HG02884 (cell line): ENCODE measurements around the gene ERBB2.
A peak's percentile ranks its signal among the peaks of the same experiment; 100 is the strongest.
"Not testable (repeated sequence)": the region's sequence is repeated elsewhere in the genome, so short reads cannot be mapped to it uniquely, and the experiment has no call there.

ENCODE experiments used
- ATAC-seq: cut with Tn5 transposase; IDR thresholded peaks from one replicate; pipeline ENCODE4 v1.9.1; 2021; ENCODE audit warnings: mild to moderate bottlenecking, moderate library complexity; ENCODE audit not compliant: unreplicated experiment

ERBB2 gene

DNA sequence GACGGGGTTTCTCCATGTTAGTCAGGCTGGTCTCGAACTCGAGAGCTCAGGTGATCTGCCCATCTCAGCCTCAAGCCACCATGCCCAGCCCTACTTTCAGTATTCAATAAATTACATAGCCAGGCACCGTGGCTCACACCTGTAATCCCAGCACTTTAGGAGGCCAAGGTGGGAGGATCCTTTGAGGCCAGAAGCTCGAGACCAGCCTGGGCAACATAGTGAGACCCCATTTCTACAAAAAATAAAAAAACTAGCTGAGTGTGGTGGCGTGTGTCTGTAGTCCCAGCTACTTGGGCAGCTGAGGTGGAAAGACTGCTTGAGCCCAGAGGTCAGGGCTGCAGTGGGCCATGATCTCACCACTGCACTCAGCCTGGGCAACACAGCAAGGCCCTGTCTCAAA is 22.2 kb downstream of the ERBB2 start:
- ATAC-seq = no peak

DNA sequence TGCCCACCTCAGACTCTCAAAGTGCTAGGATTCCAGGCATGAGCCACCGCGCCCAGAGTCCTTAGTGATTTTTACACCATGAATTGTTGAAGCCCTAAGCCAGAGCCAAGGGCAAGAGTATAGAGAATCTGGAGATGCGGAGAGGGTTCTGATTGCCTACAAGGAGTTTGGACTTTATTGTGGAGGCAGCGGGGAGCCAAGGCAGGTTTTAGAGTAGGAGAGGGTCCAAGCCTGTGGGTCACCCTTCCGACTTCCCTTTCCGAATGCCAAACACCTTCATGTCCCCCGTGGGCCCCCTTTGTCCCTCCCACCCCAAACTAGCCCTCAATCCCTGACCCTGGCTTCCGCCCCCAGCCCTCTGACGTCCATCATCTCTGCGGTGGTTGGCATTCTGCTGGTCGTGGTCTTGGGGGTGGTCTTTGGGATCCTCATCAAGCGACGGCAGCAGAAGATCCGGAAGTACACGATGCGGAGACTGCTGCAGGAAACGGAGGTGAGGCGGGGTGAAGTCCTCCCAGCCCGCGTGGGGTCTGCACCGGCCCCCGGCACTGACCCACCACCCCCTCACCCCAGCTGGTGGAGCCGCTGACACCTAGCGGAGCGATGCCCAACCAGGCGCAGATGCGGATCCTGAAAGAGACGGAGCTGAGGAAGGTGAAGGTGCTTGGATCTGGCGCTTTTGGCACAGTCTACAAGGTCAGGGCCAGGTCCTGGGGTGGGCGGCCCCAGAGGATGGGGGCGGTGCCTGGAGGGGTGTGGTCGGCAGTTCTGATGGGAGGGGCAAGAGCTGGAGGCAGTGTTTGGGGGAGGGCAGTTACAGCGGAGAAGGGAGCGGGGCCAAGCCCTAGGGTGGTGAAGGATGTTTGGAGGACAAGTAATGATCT is 23.3 kb downstream of the ERBB2 start:
- ATAC-seq = no peak

DNA sequence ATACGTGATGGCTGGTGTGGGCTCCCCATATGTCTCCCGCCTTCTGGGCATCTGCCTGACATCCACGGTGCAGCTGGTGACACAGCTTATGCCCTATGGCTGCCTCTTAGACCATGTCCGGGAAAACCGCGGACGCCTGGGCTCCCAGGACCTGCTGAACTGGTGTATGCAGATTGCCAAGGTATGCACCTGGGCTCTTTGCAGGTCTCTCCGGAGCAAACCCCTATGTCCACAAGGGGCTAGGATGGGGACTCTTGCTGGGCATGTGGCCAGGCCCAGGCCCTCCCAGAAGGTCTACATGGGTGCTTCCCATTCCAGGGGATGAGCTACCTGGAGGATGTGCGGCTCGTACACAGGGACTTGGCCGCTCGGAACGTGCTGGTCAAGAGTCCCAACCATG is 24.9 kb downstream of the ERBB2 start:
- no peak for ATAC-seq

DNA sequence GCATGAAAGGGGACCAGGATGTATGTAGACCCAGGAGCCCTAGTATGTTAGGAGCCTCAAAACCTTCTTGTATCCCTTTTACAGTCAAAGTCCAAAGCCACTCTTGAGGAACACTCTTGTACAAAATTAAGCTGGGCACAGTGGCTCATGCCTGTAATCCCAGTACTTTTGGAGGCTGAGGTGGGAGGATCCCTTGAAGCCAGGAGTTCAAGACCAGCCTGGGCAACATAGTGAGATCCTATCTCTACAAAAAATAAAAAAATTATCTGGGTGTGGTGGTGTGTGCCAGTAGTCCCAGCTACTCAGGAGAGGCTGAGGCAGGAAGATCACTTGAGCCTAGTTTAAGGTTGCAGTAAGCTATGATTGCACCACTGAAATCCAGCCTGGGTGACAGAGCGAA is 26.1 kb downstream of the ERBB2 start:
- not testable (repeated sequence) for ATAC-seq

DNA sequence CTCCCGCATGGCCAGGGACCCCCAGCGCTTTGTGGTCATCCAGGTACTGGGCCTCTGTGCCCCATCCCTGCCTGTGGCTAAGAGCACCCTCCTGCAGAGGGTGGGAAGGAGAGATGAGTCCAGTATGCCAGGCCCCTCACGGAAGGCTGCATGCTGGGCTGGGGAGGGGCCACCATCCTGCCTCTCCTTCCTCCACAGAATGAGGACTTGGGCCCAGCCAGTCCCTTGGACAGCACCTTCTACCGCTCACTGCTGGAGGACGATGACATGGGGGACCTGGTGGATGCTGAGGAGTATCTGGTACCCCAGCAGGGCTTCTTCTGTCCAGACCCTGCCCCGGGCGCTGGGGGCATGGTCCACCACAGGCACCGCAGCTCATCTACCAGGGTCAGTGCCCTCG is 26.8 kb downstream of the ERBB2 start:
- ATAC-seq = no peak

DNA sequence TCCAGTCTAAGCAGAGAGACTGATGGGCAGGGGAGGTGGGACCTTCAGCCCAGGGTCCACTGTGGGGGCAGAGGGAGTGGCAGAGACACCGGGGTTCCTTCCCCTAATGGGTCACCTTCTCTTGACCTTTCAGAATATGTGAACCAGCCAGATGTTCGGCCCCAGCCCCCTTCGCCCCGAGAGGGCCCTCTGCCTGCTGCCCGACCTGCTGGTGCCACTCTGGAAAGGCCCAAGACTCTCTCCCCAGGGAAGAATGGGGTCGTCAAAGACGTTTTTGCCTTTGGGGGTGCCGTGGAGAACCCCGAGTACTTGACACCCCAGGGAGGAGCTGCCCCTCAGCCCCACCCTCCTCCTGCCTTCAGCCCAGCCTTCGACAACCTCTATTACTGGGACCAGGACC is 27.7 kb downstream of the ERBB2 start:
- ATAC-seq = no peak

DNA sequence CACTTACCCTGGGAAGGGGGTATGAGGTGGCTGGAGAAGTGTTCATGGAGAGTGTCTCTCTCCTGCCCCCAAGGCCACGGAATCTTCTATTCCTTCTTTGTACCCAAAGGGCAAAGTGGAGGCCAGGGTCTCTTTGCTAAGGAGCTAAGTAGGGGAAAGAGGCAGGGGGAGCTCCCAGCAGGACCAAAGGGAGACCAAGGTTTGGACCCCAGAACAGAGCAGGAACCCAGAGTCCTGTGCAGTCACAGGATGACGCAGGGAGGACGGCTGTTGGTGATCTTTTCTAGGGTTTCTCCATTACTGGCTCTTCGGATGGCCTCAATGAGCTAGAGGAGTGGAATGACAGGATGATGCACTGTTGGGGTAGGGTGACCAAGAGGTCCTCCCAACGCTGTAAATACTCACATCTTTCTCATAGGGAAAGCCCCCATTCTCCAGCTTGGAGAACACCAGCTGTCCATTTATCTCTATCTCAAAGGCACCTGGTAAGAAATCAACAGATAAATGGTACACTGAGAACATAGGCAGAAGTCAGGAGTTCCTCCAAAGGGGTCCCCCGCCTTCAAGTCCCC is 29.5 kb downstream of the ERBB2 start:
- no peak for ATAC-seq

DNA sequence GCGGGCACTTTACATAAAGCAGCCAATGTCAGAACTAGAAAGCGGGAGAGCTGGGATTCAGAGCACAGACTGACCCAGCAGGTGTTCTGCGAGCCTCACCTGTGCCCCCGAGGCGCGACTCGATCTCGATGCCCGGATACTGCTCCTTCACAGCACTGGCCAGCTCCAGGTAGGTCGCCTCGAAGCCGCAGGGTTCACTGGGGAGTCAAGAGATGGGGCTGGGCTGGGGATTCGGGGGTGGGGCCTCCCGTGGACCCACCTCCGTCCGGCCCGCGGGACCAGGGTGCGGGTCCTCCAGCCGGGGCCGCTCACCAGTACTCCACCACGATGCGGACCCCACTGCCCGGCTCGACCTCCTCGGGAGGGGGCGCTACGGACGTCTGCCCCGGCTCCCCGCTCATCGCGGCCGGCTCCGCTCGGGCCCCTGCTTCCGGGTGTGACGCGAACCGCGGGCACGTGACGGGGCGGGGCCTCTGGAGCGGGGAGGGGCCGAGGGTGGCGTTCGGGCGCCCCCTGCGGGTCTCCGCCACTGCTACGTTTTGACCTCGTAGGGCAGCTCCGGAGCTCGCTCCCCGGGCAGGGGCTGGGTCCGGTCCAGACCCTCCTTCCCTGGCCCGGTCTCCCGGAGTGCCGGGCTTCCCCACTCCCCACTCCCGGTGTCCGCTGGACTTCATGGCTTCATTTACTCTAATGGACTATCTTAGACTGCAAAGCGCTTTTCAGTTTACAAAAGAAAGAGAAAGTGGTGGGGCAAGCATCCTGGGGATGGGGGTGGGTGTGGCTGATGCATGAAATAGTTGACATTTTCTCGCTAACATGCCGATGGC is 30.4 kb downstream of the ERBB2 start, which contains the start of gene MIEN1:
MIEN1 (minus strand) TSS at position 438 of the 827 bp plus-strand sequence; CDS start at position 401, 37 bp downstream.
- peak; percentile 69 for ATAC-seq

DNA sequence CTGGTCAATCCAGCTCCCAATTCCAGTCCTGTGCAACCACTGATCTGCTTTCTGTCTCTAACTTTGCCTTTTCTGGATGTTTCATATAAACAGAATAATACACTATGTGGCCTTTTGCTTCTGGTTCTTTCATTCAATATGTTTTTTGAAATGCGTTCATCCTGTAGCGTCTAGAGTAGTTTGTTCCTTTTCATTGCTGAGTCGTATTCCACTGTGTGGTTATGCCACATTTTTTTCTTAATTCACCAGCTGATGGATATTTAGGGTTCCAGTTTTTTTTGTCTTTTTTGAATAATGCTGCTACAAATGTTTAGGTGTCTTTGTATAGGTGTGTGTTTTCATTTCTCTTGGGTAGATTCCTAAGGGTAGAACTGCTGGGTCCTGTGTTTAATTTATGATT is 32.7 kb downstream of the ERBB2 start:
- no peak for ATAC-seq

DNA sequence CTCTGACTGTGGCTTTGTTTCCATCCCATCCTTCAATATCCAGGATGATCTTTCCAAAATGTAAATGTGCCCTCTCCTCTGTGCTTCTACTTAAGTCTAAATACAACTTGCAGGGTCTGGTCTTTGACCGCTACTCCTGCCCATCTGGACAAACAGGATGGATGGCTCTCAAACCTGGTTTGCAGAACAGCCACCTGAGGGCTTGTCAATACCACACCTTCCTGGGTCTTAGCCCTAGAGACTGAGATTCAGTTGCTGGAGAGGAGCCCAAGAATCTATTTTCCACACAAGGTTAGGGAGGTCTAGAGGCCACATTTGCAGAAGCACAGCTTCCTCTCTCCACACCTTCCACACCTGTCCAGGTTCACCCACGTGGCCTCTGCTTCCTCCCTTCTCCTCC is 36.0 kb downstream of the ERBB2 start:
- ATAC-seq = no peak

DNA sequence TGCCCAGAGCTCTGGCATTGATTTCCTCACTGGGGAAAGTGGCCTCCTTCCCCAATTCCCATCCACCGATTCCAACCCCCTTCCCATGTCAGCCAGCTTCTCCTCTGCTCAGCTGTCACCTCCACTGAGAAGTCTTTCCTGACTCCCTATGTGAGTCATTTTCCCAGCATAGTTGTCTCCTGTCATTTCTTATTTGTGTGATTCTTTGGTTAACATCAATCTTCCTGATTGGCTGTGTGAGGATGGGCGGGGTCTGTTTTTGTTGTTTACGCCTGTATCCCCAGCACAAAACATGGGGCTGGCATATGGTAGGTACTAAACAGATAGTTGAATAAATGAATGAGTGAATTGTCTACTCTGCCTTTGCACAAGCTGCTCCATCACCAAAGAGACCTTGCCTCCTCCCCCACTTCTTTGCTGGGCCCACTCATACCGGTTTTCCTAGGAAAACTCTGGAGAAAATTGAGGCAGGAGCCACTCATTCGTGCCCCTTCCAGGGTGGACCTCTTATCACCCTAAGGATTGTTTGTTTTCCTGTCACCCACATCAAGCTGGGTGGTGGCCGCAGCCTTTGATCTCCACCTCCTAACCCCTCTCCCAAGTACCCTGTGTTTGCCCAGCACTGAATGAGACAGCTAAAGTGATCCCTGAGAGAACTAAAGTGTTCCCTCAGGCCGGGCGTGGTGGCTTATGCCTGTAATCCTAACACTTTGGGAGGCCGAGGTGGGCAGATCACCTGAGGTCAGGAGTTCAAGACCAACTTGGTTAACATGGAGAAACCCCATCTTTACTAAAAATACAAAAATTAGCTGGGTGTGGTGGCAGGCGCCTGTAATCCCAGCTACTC is 36.7 kb downstream of the ERBB2 start:
- no peak for ATAC-seq

DNA sequence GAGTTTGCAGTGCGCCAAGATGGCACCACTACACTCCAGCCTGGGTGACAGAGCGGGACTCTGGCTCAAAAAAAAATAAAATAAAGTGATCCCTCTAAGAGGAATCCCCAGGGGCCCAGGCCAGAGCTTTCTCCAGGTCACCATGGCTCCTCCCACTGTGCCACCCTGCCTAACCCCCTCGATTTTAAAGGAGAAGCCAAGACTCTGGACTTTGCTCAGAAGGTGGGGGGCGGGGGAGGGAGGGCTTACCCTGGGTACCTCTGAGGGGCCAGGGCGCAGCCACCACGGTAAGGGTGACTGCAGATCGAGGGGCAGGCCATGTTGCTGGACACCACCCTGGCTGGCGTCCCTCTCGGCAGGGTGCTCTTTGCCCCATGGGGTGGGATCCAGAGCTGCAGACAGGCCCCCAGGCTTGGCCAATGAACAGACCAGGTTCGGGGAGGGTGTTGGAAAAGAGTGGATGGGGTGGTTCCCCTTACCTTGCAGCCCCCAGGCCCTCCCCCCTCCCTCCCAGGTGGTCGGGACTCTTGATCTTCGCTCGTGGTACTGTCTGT is 37.4 kb downstream of the ERBB2 start:
- no peak for ATAC-seq

DNA sequence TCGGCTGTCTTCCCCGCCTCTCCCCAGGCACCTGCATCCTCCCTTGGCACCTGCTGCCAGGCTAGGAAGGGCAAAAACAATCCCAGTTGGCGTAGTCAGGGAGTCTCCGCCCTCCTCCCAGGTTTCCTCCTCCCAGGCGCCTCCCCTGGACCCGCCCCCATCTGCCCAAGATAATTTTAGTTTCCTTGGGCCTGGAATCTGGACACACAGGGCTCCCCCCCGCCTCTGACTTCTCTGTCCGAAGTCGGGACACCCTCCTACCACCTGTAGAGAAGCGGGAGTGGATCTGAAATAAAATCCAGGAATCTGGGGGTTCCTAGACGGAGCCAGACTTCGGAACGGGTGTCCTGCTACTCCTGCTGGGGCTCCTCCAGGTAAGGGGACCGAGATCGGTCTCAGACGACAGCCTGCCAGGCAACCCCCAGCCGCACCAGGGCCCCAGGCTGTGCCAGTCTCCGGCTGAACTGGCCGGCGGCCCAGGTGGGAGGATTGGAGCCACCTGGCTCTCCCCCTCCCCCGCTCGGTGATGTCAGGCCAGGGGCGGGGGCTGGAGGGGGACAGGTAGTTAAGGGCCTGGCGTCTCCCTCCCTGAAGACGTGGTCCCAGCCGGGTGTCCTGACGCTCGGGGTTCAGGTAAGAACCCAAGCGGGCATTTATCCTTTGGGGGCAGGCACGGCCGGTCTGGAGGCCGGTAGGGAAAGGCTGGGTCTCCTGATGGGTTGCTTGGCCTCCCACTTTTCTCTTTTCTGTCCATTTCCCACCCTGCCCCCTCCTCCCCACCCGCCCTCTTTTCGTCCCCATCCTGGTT is 38.1 kb downstream of the ERBB2 start, which contains the start of gene GRB7:
GRB7 (plus strand) TSS at position 179 of the 808 bp plus-strand sequence. CDS start 4,364 bp downstream, outside the sequence.
- no peak for ATAC-seq

DNA sequence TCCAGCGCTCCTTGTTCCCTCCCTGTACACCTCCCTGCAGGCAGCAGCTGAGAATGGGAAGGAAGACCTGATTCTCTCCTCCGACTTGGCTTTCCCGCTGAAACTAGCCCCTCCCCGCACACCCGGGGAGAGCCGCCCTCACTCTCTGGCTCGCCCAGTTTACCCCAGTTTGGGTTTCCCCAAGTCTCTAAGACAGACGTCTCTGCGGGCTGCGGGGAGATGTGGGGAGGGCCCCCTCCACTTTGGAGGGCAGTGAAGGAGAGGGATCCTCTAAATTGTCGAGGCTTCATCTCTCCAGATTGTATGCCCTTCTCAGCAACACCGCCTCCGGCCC is 38.7 kb downstream of the ERBB2 start:
- ATAC-seq = no peak

DNA sequence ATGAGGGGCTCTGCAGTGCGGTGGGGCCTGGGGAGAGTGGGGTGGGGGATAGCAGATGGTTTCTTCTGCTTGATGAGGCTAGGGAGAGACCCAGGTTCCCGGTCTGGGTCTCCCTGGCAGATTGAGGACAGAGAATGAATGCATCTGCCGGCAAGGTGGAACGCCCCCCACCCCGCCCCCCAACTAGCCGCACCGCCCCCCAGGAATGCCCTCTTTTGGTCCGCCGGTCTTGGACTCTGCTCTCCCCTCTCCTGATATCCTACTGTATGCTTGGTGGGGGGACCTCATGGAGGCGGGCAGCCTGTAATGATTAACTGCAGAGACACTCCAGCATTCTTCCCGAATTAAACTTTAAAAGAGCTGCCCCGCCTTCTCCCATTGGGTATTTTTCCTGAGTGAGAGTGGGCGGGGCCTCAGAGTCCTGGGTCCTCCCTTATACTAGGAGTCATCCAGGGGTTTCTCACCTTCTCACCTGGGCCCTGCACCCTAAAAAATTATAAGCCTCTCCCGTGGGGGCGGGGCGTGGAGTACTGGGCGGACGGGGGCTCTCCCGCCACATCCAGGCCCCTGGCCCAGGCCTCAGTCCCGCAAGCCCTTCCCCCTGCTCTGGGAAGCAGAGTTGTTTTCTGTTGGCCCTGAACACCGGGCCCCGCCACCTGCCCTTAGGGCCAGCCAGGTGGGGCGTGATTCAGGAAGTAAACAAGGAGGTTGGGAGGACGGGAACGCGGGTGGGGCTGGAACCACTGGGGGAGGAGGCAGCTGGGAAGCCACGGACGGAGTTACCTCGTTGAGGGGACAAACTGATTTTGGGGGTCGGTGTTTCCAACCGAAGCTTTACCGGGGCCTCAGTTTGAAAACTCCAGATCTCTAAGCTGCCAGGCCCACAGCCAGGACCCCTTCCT is 39.4 kb downstream of the ERBB2 start:
- no peak for ATAC-seq

DNA sequence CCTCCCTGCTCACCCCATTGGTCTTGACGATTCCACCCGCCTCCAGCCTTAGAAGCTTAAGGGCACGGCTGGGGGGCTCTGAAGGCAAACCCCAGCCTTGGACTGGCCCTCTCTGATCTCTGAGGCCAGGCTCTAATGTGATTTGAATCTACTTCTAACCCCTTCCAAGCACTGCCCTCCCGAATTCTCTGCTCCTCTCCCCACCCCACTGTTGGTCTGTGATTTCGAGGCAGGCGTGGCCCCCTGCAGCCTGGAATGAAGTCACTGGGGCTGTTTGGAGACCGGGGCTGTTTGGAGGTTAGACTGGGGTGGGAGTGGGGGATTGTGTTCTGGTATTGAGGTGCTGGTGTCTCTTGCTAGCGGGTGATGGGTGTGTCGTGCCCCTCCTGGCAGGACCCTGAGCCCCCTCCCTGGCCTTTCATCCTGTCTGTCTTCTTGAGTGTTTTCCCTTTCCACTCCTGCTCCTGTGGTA is 40.1 kb downstream of the ERBB2 start:
- ATAC-seq = no peak

DNA sequence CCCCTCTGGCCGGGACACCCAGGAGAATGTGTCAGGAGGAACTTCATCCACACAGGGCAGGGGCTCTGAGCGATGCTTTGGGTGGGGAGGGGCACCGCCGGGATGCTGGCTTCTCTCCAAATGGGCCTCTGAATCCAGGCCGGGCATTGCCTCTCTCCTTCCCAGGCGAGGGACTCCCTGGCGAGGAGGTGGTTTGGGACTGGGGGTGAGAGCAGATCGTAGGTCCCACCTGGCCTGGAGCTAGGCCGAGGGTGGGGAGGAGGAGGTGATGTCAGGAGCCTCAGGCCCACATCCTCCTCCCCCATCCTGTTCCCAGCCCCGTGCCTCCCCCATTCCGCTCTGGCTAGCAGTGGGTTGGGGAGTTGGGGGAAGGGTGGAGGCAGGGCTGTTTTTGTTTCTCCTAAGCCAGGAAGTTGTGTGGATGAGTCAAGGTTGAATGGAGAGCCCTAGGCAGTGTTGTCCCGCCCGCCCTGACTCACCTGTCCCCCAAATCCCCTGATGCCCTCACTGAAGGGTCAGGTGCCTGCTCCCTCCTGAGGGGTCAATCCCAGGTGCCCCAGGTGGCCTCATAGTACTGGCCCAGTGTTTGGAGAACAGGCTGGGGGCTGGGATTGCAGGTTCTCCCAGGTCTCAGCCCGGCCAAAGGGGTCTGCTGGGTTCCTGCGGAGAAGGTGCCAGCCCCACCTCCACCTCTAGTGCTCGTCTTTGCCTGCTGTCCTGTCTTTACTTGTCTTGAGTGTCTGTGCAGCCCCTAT is 40.7 kb downstream of the ERBB2 start:
- ATAC-seq = no peak
